ENCODE measurements around the gene SDCCAG8.
"Not testable (repeated sequence)": the region's sequence is repeated elsewhere in the genome, so short reads cannot be mapped to it uniquely, and the experiment has no call there.

SDCCAG8 gene

GRCh38 chr1:243255791-243256512, at the start of gene SDCCAG8:
Gene SDCCAG8, plus strand, starts transcription at chr1:243256041. Its CDS starts 133 bp downstream, at chr1:243256174.
- peak; percentile 98 to 100 for DNase-seq

GRCh38 chr1:243211984-243212383, 43.9 kb upstream of the SDCCAG8 start:
- DNase-seq: not testable (repeated sequence)

- no peak for DNase-seq
Measured at GRCh38 chr1:243213045-243213787, 42.6 kb upstream of the SDCCAG8 start.

GRCh38 chr1:243215276-243215875, 40.5 kb upstream of the SDCCAG8 start:
- not testable (repeated sequence) for DNase-seq

GRCh38 chr1:243216741-243217140, 39.1 kb upstream of the SDCCAG8 start:
- DNase-seq: no peak

GRCh38 chr1:243217349-243217748, 38.5 kb upstream of the SDCCAG8 start:
- DNase-seq: no peak

- no peak for DNase-seq
Measured at GRCh38 chr1:243218059-243218458, 37.8 kb upstream of the SDCCAG8 start.

GRCh38 chr1:243227622-243228021, 28.2 kb upstream of the SDCCAG8 start:
- no peak for DNase-seq

- DNase-seq: no peak
Measured at GRCh38 chr1:243229526-243229925, 26.3 kb upstream of the SDCCAG8 start.

GRCh38 chr1:243230914-243231313, 24.9 kb upstream of the SDCCAG8 start:
- no peak for DNase-seq

GRCh38 chr1:243233908-243234307, 21.9 kb upstream of the SDCCAG8 start:
- DNase-seq: no peak

GRCh38 chr1:243234978-243235647, 20.7 kb upstream of the SDCCAG8 start:
- DNase-seq: no peak

GRCh38 chr1:243236604-243237252, 19.1 kb upstream of the SDCCAG8 start:
- no peak for DNase-seq

- DNase-seq: no peak
Measured at GRCh38 chr1:243244432-243244841, 11.4 kb upstream of the SDCCAG8 start.

GRCh38 chr1:243246916-243247315, 8.9 kb upstream of the SDCCAG8 start:
- DNase-seq: no peak

GRCh38 chr1:243247901-243248300, 7.9 kb upstream of the SDCCAG8 start:
- DNase-seq: no peak

GRCh38 chr1:243249214-243249613, 6.6 kb upstream of the SDCCAG8 start:
- no peak for DNase-seq

GRCh38 chr1:243250102-243250501, 5.7 kb upstream of the SDCCAG8 start:
- DNase-seq: no peak

GRCh38 chr1:243251539-243251938, 4.3 kb upstream of the SDCCAG8 start:
- no peak for DNase-seq

- DNase-seq: no peak
Measured at GRCh38 chr1:243253211-243253925, 2.5 kb upstream of the SDCCAG8 start.

- no peak for DNase-seq
Measured at GRCh38 chr1:243253926-243254232, 2.0 kb upstream of the SDCCAG8 start.

GRCh38 chr1:243254233-243254926, 1.5 kb upstream of the SDCCAG8 start:
- no peak for DNase-seq
